NB4 (cell line): ENCODE results near the gene ALDH16A1.

Experiments
- DNase-seq: peaks from one replicate; pipeline ENCODE4 v3.0.0; 2010; ENCODE audit warnings: low read depth
- H3K4me3 ChIP-seq: one replicate; pipeline ENCODE4 v1.5.1; 2011; ENCODE audit warnings: mild to moderate bottlenecking, low read depth, low read length, moderate library complexity
- CTCF ChIP-seq: IDR thresholded peaks from one replicate; pipeline ENCODE4 v1.5.1; 2012; ENCODE audit warnings: low read depth, low read length
- MAX ChIP-seq: IDR thresholded peaks from 2 replicates; pipeline ENCODE4 v1.6.1; 2011; ENCODE audit warnings: low read depth, low read length
- MYC ChIP-seq: IDR thresholded peaks from 2 replicates; pipeline ENCODE4 v1.6.1; 2011; ENCODE audit warnings: low read depth, low read length
- POLR2A ChIP-seq: IDR thresholded peaks from 2 replicates; pipeline ENCODE4 v1.6.1; 2011; ENCODE audit warnings: mild to moderate bottlenecking; ENCODE audit not compliant: insufficient read length; ENCODE audit errors: extremely low read depth

The ALDH16A1 gene

GRCh38 chr19:49503582-49503962 is 50.5 kb downstream of the ALDH16A1 start:
- H3K4me3 ChIP-seq = no peak overlapping the region
- TF ChIP-seq MYC = no peak
- TF ChIP-seq MAX = no peak
- TF ChIP-seq CTCF = no peak
- TF ChIP-seq POLR2A = no peak
- no peak for DNase-seq

- peak; percentile 80 for DNase-seq
- TF ChIP-seq CTCF (peak; percentile 91), MYC (no peak), POLR2A (no peak), MAX (no peak)
- no peak overlapping the region for H3K4me3 ChIP-seq
Observed at GRCh38 chr19:49506575-49507105, 53.6 kb downstream of the ALDH16A1 start.

GRCh38 chr19:49507803-49508494 is 54.9 kb downstream of the ALDH16A1 start:
- TF ChIP-seq POLR2A = no peak
- TF ChIP-seq MYC = no peak
- H3K4me3 ChIP-seq = no peak overlapping the region
- DNase-seq = no peak

- peak; percentile 53 for DNase-seq
- H3K4me3 ChIP-seq = peak overlapping the region; percentile 42
- TF ChIP-seq CTCF = no peak
- TF ChIP-seq POLR2A = no peak
- TF ChIP-seq MYC = no peak
- no peak; the same call in 1 of the 2 replicates for TF ChIP-seq MAX
Observed at GRCh38 chr19:49512970-49513745, 60.1 kb downstream of the ALDH16A1 start.

- H3K4me3 ChIP-seq = no peak overlapping the region
- DNase-seq = no peak
- TF ChIP-seq MYC (no peak), POLR2A (no peak), CTCF (no peak), MAX (no peak)
Observed at GRCh38 chr19:49513746-49514118, 60.7 kb downstream of the ALDH16A1 start.

- TF ChIP-seq CTCF (no peak), POLR2A (no peak)
- DNase-seq = no peak
- H3K4me3 ChIP-seq = no peak overlapping the region
Observed at GRCh38 chr19:49514151-49514550, 61.1 kb downstream of the ALDH16A1 start.
